ENCODE data around the gene CRYBG2.
"Not testable (repeated sequence)": the region's sequence is repeated elsewhere in the genome, so short reads cannot be mapped to it uniquely, and the experiment has no call there.

CRYBG2 gene

GRCh38 chr1:26292735-26293134 is 61.2 kb downstream of the CRYBG2 start:
- DNase-seq: not testable (repeated sequence)

GRCh38 chr1:26291939-26292338 is 62.0 kb downstream of the CRYBG2 start:
- no peak for DNase-seq

- DNase-seq: no peak
Observed at GRCh38 chr1:26291433-26291832, 62.5 kb downstream of the CRYBG2 start.

GRCh38 chr1:26290882-26291261 is 63.1 kb downstream of the CRYBG2 start:
- no peak for DNase-seq

GRCh38 chr1:26290122-26290881 is 63.6 kb downstream of the CRYBG2 start:
- DNase-seq: no peak

GRCh38 chr1:26289158-26290059 is 64.5 kb downstream of the CRYBG2 start:
- DNase-seq: peak; percentile 53

GRCh38 chr1:26288311-26288941 is 65.5 kb downstream of the CRYBG2 start:
- DNase-seq: peak; percentile 52

GRCh38 chr1:26287811-26288210 is 66.1 kb downstream of the CRYBG2 start:
- no peak for DNase-seq

GRCh38 chr1:26287033-26287711 is 66.8 kb downstream of the CRYBG2 start:
- DNase-seq: peak; percentile 82

GRCh38 chr1:26286064-26286416 is 67.9 kb downstream of the CRYBG2 start:
- no peak for DNase-seq

- peak; percentile 45 for DNase-seq
Observed at GRCh38 chr1:26285366-26286063, 68.4 kb downstream of the CRYBG2 start.

GRCh38 chr1:26284597-26285347 is 69.2 kb downstream of the CRYBG2 start:
- DNase-seq: peak; percentile 93

- DNase-seq: no peak
Observed at GRCh38 chr1:26283871-26284596, 69.9 kb downstream of the CRYBG2 start.

GRCh38 chr1:26283279-26283853 is 70.6 kb downstream of the CRYBG2 start:
- no peak for DNase-seq

- no peak for DNase-seq
Observed at GRCh38 chr1:26282401-26282918, 71.5 kb downstream of the CRYBG2 start.

- DNase-seq: no peak
Observed at GRCh38 chr1:26281971-26282370, 72.0 kb downstream of the CRYBG2 start.

GRCh38 chr1:26281091-26281958 is 72.6 kb downstream of the CRYBG2 start:
- no peak for DNase-seq

- DNase-seq: no peak
Observed at GRCh38 chr1:26280333-26281042, 73.4 kb downstream of the CRYBG2 start.

Measured in CD4-positive, alpha-beta T cell treated with Interleukin-17A for 1 hour (primary cell).